Fibroblast of mammary gland (primary cell): ENCODE results near the gene LORICRIN.

ENCODE experiments used
- DNase-seq: peaks from one replicate; pipeline ENCODE4 v3.0.0-alpha.2; 2010; ENCODE audit warnings: low read depth
- H3K4me3 ChIP-seq: 2 replicates; pipeline ENCODE4 v1.5.1; 2011; ENCODE audit warnings: low read depth, mild to moderate bottlenecking, low read length, moderate library complexity; ENCODE audit not compliant: control insufficient read depth
- CTCF ChIP-seq: conservative IDR thresholded peaks from 2 replicates; pipeline ENCODE4 v1.5.1; 2011; ENCODE audit warnings: low read depth, low read length, inconsistent platforms; ENCODE audit not compliant: control insufficient read depth, insufficient read depth

Gene LORICRIN

GRCh38 chr1:153253076-153253475, 6.4 kb upstream of the LORICRIN start:
- no peak for TF ChIP-seq CTCF
- no peak overlapping the region for H3K4me3 ChIP-seq
- DNase-seq, result no peak

- DNase-seq, result no peak
- TF ChIP-seq CTCF, result no peak
- no peak overlapping the region for H3K4me3 ChIP-seq
Observed at GRCh38 chr1:153253693-153254092, 5.8 kb upstream of the LORICRIN start.

- H3K4me3 ChIP-seq, result no peak overlapping the region
- no peak for TF ChIP-seq CTCF
- peak; percentile 2 for DNase-seq
Observed at GRCh38 chr1:153260585-153261280, 1.2 kb downstream of the LORICRIN start.

GRCh38 chr1:153261281-153262069, 2.0 kb downstream of the LORICRIN start:
- DNase-seq, result no peak
- no peak for TF ChIP-seq CTCF
- H3K4me3 ChIP-seq, result no peak overlapping the region

- TF ChIP-seq CTCF, result no peak
- no peak overlapping the region for H3K4me3 ChIP-seq
- no peak for DNase-seq
Observed at GRCh38 chr1:153262070-153262366, 2.5 kb downstream of the LORICRIN start.

GRCh38 chr1:153262462-153263157, 3.1 kb downstream of the LORICRIN start:
- TF ChIP-seq CTCF, result no peak
- no peak for DNase-seq
- no peak overlapping the region for H3K4me3 ChIP-seq
